NCI-H446 treated with DMSO at 0.1 percent for 48 hours (cell line): ENCODE results near the gene TACC2.
"Not testable (repeated sequence)": the region's sequence is repeated elsewhere in the genome, so short reads cannot be mapped to it uniquely, and the experiment has no call there.

Experiments used
- DNase-seq: peaks from one replicate; lab custom pipeline; 2025; lab: John Stamatoyannopoulos, UW

The TACC2 gene

DNA sequence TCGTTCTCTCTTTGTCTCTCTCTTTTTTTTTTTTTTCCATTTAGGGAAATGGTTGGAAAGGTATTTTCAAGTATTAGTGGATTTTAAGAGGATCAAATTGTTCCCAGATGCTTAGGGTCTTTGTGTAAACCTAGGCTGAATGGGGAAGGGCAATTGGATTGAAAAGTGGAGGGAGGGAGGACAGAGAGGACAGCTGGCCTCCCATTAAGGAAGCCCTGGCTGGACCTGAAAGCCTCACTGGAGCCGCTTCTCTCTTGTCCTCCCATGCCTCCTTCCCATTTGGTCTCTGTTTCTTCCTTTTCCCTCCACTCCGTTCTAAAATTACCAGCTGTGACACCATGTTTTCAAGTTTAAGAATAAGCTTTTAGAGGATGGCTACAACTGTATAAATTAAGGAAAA is 104.1 kb downstream of the TACC2 start:
- DNase-seq, result no peak

DNA sequence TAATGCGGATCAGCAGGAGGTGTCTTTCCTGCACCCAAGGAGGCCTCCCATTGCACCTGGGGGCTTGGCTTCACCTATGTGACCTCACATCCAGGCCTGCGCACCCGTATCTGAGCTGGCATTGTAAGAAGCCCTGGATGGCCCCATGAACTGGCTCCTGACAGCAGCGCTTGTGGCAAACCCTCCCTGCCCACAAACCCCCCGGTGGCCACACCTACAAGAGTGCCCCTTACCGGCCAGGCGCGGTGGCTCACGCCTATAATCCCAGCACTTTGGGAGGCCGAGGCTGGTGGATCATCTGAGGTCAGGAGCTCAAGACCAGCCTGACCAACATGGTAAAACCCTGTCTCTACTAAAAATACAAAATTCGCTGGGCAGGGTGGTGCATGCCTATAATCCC is 107.2 kb downstream of the TACC2 start:
- DNase-seq, result not testable (repeated sequence)

DNA sequence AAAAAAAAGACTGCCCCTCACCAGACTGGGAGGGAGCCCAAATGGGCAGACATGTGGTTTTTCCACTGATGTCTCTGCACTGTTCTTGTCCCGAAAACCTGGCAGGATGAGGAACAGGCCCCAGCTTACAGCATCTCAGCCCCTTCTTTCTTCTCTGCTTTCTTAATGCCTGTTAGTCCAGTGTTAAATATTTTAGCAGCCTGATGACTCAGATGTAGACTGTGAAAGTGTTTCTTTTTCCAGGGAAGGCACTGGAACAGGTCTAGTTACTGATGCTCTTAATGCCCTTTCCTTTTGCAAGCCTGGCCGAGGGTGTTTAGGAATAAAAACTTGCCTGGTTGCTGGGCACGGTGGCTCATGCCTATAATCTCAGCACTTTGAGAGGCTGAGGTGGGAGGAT is 107.7 kb downstream of the TACC2 start:
- no peak for DNase-seq

DNA sequence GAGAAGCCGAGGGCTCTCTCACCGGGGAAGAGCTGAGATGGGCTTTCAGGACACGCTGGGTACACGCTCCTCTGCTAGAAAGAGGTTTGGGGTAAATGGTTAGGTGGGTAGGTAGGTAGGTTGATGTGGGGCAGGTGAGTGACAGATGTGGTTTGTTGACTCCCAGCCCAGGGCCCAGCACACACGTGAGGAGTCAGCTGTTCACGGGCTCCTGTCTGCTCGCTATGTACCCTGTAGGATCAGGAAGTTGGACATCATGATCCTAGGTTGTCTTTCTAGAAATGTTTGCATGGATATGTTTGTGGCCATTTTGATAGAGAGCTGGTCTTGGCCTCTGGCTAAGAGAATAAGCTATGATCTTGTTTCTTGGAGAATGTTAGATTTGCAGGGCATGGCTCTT is 109.0 kb downstream of the TACC2 start:
- DNase-seq, result no peak

DNA sequence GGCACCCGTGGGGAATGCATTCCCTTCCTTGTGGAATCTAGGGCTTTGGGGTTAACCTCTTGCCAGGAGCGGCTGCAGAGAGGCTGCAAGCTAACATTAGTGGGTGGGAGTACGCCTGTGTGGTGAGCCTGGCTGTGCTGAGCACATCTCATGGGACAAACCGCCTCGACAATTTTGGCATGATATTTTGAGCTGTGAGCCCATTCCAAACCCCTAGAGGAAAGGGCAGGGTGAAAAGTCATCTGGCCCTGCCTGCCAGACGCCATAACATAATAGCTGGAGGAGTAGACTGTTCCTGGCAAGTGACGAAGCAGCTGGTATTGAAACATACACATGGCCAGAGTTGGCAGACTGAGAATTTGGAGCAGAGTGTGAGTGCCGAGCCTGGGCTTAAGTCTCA is 110.0 kb downstream of the TACC2 start:
- peak; percentile 74 for DNase-seq

DNA sequence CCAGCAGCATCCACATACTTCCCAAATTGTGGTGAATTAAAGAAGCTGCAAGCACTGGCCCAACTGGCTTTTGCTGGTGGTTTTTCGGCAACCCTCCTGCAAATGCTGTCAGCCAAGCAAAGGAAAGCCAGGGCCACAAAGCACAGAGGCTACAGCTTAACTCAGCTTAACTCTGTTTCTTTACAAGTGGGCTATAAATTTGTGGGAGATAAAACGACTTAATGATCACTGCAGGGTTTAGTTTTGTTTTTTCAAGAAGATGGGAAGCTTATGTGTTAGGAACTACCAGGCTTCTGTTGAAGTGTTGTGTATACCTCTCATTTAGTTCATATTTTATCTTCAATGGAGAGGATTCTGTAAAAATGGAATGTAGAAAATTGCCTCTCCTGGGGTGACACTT is 110.6 kb downstream of the TACC2 start:
- no peak for DNase-seq

DNA sequence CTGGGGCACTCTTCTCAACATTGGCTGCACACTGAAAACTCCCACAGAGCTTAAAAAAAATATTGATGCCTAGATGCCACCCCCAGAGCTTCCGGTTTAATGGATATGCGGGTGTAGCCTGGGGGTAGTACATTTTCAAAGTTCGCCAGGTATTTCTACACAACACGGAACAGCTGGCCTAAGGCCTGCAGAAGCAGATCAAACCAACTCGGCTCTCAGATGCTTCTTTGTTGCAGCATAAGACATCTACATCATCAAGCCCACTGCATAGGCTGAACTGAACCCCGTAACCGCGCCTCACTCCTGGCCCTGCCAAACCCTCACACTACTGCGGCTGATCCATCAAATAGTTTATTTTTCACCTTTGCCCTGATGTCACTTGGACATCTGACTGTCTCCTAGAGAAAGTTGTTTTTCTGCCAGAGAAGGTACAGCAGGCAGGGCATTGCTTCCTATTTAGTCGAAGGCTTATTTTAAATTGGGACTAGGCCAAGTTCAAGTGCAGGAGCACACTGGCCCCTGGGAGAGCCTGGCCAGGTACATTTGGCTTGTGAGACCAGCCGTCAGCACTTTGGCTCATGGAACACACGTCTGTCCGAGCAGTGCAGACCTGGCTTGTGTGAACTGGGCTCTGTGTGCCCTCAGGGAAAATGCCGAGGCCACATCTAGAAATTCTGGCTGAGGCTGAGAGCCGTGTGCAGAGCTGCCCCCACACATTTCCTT is 113.3 kb downstream of the TACC2 start:
- DNase-seq, result no peak

DNA sequence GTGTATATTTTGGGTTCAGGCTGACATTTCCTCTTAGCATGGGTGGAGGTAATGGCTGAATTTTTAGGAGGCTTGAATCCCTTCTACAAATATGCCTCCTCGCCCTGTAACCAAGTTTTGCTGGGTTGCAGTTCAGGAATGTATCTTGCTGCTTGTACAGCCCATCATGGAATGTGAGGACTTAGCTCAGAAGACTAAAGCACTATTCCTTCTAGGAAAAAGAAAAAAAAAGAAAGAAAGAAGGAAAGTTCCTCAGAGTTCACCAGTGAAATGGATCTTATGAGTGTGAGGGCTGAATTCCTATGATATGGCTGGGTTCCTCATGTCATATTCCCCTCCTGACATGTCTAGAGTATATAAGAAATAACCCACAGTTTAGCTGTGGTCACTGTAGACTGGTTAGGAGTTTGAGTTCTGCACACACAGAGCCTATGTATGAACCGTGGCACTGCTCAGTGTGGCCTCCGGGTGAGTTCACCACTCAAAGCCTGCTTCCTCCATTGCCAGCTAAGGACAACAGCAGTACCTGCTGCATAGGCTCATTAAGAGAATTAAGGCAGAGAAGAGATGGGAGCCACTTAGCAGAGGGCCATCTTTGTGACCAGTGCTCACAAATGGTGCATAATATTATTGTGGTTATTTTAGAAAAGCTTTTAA is 114.0 kb downstream of the TACC2 start:
- DNase-seq, result no peak

DNA sequence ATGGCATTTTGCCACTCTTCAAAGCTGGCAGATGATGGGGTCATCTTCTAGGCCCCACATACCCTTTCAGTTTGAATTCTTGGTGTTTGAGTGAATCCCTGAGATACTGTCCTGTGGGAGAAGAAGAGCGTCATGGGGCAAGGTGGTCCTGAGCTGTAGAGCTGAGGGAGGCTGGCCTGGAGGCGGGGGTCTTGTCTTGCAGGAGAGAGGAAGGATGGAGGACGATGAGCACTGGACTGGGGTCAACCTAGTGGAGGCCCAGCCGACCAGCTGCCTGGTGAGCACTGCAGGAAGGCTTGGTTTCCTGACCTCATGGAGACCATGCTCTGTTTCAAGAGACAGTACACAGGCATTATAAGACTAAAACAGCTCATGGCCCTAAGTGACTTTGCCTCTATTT is 114.6 kb downstream of the TACC2 start:
- no peak for DNase-seq

DNA sequence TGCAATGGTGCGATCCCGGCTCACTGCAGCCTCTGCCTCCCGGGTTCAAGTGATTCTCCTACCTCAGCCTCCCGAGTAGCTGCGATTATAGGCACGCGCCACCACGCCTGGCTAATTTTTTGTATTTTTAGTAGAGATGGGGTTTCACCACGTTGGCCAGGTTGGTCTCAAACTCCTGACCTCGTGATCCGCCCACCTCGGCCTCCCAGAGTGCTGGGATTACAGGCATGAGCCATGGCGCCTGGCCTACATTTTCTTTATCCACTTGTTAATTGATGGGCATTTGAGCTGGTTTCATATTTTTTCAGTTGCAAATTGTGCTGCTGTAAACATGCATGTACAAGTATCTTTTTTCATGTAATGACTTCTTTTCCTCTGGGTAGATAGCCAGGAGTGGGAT is 119.8 kb downstream of the TACC2 start:
- DNase-seq, result not testable (repeated sequence)

DNA sequence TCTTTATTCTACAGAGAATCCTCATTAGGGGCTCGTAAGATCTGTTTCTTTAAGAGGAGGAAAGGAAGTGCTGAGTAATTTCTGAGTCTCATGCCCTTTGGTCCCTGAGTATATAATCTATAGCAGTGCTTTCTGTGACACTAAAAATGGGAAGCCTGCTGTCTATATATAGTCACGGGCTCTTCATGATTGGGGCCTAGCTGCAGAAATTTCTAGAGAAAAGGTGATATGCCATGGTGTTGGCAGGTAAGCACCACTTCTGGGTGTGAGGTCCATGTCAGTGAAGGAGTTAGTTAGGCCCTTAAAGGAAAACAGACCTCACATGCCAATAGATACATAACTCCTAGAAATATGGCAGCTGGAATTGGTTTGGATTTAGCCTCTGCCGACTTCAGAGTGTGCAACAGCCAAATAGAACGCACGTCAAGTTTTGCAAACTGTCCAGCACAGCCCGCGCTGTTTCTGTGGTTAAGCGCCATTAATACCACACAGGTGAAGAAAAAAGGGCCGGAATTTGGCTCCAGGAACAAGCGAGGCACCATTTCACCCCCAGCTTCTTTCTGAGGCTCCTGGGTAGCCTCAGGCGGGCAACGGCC is 123.2 kb downstream of the TACC2 start:
- no peak for DNase-seq

DNA sequence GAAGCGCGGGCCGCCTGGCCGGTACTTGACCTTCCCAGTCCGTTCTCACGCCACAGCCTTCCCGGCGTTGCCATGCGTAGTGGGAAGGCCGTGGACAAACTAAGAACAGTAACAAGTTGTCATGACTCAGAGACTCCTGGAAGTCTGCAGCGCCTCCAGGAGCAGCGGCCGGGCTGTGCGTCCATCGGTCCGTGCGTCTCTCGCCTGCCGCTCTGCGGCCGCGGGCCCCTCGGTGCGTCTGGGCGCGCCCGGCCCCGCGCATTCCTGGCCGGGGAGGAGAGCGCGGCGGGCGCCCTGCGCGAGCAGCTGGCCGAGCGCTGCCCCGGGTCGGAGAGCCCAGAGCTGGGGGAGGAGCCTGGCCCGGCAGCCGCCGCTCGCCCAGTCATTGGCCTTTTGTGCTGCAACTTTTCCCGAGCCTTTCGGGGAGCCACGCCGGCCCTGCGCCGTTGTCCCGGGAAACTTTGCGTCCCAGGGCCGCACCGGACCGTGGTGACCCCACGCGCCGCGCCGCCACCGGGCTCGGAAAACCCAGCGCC is 123.7 kb downstream of the TACC2 start:
- peak; percentile 4 for DNase-seq

DNA sequence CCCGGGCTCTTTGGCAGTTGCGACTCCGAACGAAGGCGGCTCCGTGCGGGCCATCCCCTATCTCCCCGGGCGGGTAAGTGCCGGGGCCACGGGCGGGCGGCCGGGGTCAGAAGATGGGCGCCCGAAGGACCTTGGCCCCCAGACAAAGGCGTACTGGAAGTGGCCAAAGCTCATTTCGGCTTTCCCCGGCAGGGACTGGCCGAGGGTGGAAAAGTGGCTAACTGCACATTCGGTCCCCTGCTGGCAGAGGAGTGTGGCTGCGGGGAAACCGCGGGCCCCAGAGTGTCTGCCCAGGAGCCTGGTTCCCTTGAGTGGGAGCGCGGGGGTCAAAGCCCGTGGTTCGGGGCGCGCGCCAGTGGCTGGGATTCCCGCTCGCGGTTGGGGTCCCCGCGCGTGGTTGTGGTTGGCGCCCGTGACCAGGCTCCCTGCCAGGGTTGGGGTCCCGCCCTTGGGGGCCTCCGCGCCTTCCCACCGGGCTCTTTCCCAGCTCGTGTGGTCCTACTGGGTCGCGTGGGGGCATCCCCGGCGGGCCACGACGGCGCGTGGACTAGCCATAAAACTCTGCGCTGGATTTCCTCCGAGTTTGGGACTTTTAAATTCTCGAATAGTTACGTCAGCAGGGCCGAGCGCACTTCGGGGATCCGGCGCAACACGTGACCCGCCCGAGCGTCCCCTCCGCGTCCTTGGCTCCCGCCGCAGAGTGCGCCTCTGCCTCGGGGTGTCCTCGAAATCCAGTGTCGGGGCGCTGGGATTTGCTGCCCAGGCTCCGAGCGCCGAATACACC is 124.4 kb downstream of the TACC2 start:
- DNase-seq, result peak; percentile 21

DNA sequence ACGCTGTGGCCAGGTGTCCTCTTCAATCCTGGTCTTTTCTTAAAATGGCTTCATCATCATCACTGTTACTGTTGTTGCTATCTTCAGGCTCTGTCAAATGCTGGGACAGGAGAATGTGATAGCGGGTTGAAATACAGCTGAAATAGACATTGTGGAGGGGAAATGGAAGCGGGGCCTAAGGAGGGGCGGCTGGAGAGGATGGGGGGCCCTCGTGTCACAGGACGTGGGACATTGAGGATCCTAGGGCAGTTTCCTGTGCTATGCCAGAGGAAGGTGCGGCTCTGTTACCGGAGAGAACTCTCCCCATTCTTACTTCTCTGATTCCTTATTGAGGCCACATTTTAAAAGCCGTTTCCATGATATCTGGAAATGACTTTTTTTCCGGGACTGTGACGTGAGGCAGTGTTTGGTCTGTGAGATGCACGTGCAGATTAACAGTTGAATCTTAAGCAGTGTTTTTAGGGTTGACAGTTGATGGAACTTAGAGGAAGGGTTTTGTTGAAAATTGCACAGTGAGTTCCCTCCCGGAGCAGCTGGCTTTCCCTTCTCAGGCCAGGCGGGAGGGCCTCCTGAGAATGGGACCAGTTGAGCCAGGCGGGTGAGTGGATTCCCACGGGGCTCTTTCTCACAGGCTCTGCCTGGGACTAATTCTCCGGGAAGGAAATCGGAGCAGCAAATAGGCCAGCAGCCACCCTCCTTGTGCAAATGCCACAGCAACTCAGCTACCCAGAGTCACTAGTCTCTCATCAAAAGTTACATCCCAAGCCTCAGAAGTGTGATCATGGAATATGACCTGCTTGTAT is 125.2 kb downstream of the TACC2 start:
- DNase-seq, result no peak

DNA sequence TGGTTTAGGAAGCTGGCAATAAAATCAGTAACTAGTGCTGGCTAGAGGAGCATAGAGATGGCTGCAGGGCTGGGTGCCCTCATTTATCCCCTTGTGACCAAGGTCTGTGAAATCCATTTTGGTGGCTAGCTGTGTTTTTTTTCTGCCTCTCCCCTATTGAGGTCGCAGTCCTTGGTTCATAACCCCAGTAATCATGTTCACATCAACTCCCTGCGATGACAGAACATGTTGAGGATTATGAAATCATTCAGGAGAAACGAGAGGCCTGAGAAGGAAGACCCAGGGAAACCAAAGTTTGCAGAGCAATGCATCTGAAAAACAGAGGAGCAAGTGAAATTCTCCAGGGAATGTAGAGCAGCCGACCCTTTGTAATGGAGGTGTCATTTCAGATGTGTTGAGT is 126.9 kb downstream of the TACC2 start:
- DNase-seq, result no peak

DNA sequence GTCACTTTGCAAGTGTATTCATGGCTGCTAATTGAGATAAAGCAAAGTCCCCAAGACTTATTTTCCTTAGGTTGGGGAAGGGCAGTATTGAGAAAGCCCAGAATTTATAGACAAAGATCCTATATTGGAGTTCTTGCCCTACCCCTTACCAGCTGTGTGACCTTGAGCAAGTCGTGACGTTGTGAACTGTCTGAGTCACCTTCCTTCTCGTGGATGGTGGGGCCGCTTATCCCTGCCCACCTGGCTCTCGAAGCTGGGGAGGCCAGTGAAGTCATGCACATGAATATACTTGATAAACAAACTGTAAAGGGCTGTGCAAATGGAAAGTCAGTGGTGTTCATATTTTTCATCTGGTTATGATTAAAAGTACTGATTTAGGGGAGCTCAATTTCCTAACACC is 127.4 kb downstream of the TACC2 start:
- DNase-seq, result no peak

DNA sequence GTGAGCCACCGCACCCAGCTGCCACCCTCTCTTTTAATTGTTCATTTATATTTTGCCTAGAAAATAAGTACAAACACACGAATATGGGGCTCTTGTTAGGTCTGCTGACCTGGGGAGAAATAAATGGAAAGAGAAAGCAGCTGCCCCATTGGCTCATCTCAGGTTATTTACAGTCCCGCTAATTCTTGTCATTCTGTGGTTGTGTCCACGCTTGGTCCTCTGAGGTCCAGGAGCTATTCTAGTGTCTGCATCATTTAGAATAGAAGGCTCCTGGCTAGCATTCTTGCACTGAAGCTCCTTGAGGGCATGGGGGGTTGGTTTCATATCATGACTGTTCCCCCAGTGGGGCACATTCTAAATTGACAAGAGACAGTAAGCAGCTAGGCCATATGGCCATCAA is 128.5 kb downstream of the TACC2 start:
- DNase-seq, result no peak

DNA sequence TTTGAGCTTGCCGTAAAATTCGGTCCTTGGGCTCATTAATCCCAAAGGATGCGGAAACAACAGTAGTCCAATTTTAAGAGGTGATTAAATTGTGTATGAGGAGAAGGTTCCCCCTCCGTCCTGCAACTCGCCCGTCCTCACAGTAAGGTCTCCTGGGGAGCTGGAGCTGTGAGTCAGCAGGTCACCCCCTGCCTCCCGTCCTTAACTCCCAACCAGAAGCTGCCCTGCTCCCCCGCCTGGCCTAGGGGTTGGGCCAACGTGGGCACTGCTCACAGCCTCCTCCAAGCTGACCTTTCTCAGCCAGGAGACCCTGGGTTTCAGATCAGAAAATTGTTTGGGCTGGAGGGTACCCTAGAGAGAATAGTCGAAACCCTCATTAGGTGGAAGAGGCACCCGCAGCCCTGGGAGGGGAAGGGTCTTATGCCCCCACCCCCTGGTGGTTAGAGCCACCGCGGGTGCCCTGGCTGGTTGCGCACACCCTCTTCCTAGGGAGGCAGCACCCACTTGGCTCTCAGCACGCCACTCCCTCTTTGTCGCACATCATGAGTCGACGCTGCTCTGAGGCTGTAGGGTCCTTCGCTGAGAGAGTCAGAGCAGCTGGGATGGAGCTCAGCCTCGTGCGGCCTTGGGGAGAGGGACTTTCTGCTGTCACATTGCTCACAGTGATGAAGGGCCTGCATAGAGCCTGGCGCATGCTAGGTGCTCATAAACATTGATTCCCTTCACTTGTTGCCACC is 131.2 kb downstream of the TACC2 start:
- DNase-seq, result no peak

DNA sequence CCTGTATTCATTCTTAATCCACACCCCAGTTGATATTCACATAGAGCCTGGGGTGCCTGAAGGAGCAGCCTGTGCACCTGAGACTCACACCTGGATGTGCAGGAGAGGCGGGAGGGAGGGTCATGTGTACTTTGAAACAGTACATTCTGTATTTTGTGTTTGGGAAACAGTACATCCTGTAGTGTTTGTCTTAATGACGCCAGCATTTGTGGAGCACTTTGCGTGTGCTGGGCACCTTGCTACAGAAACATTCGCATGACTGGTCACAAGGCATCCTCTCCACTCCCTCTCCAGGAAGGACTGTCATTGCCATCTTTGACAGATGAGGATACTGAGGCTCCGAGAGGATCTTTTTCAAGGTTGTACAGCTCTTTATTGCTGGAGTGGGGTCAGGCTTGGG is 132.1 kb downstream of the TACC2 start:
- DNase-seq, result no peak

DNA sequence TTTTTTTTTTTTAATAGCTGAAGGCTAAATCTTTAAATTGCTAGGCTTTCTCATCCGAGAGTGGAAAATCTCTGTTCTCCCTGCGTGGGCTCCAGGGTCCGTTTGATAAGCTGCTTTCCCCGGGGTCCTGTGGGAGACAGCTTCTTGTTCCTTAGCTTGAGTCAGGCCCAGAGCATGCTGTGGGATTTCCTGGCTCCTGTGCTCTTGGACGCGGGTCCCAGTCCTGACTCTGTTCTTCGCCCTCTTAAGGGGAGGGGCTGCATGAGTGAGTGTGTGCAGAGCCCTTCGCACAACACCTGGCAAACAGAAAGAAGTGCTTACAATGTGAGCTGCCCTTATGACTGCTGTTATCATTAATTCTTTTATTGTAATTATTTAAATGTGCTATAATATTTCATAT is 133.5 kb downstream of the TACC2 start:
- no peak for DNase-seq

DNA sequence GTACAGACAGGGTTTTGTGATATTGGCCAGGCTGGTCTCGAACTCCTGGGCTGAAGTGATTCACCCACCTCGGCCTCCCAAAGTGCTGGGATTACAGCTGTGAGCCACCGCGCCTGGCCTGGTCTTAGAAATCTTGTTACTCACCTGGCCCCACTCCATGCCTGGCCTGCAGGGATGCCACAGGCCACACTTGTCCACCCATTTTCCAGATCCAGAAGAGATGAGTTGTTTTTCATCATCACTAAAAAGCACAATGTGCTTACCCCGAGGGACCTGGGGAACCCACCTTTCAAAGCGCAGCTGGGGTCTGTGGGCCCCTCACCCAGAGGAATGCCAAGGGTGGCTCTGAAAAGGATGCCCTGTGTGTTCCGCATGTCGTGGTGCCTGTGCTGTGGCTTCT is 134.2 kb downstream of the TACC2 start:
- no peak for DNase-seq
